Thyroid gland (tissue), 4 donors: ENCODE measurements around the gene VSX1. TPM values are rescaled to one million over a fixed set of nuclear protein-coding genes. Genes with fewer than 3 reads are reported as not detected.
A peak's percentile ranks its signal among the peaks of the same experiment; 100 is the strongest.

Experiments used
- DNase-seq, 2 donors: peaks; one replicate each; pipeline ENCODE4 v3.0.0-alpha.2; 2019
- H3K27ac ChIP-seq, 3 donors: fragments of 200-600 bp; sonication (generic); 1 replicate in 2 of 3; 2 replicates in 1 of 3; pipeline ENCODE4 v1.5.1; 2016 to 2019; ENCODE audit warnings: mild to moderate bottlenecking in 1 of 3, moderate library complexity in 1 of 3
- H3K27me3 ChIP-seq: fragments of 200-600 bp; sonication (generic); one replicate; pipeline ENCODE4 v1.5.1; 2019
- H3K36me3 ChIP-seq, 2 donors: fragments of 200-600 bp; sonication (generic); one replicate each; pipeline ENCODE4 v1.5.1; 2016 to 2019
- H3K4me1 ChIP-seq, 2 donors: fragments of 200-600 bp; sonication (generic); one replicate each; pipeline ENCODE4 v1.5.1; 2017 to 2019
- H3K4me3 ChIP-seq, 3 donors: fragments of 200-600 bp; sonication (generic); replicated peaks in 1 of 3; 1 replicate in 2 of 3; 2 replicates in 1 of 3; pipeline ENCODE4 v1.5.1; 2016; ENCODE audit warnings: mild to moderate bottlenecking in 1 of 3
- H3K9me3 ChIP-seq: fragments of 200-600 bp; sonication (generic); one replicate; pipeline ENCODE4 v1.5.1; 2017
- CTCF ChIP-seq, 6 experiments: fragments of 200-600 bp in 3 of 6; fragments of 450-650 bp in 3 of 6; sonication (generic) in 3 of 6; IDR thresholded peaks; one replicate each; pipeline ENCODE4 v1.5.1; 2016 to 2019; ENCODE audit warnings: antibody characterized with exemption in 6 of 6, mild to moderate bottlenecking in 2 of 6, inconsistent platforms in 1 of 6, moderate library complexity in 1 of 6
- POLR2A ChIP-seq, 2 donors: fragments of 450-650 bp; IDR thresholded peaks; one replicate each; pipeline ENCODE4 v1.6.1; 2017; ENCODE audit warnings: antibody characterized with exemption in 2 of 2, mild to moderate bottlenecking in 2 of 2, moderate library complexity in 1 of 2
- WGBS, 2 donors: methylation state at CpG; one replicate each; pipeline ENCODE4 v1.1.5; 2017; 5-methylcytosine and 5-hydroxymethylcytosine counted together
- intact Hi-C: fragments of 100-400 bp; cut with DNase I; formaldehyde crosslinking; loops from one replicate; pipeline ENCODE4 v1.15.1; 2023
- total RNA-seq, 4 donors: library from RNA; depleted of rRNA; stranded (reverse); fragments of >200 nt; gene quantifications; one replicate each; pipeline ENCODE4 v1.2.3, GENCODE V29; 2016

VSX1 gene
- total RNA-seq, 4 donors from 2014 or later, result not detected

- Histone ChIP-seq H3K36me3 (no peaks in the 10 kb centered on the region), H3K4me3 (no peak overlapping the region), H3K27me3 (no peaks in the 10 kb centered on the region), H3K4me1 (peaks cover 0 to 15% of the 10 kb centered on the region in 2 donors), H3K9me3 (no peaks in the 10 kb centered on the region), H3K27ac (no peak overlapping the region)
- WGBS, 2 donors, result 91 to 94% methylated on average over 18 of the region's 18 CpGs
- intact Hi-C loops, result no loop called here
- TF ChIP-seq CTCF (IDR thresholded peaks at IDR 0.05) (no peak), POLR2A (IDR thresholded peaks at IDR 0.05) (no peak)
- DNase-seq, result no peak
Measured at GRCh38 chr20:25067102-25067987, 14.6 kb downstream of the VSX1 start.

DNA sequence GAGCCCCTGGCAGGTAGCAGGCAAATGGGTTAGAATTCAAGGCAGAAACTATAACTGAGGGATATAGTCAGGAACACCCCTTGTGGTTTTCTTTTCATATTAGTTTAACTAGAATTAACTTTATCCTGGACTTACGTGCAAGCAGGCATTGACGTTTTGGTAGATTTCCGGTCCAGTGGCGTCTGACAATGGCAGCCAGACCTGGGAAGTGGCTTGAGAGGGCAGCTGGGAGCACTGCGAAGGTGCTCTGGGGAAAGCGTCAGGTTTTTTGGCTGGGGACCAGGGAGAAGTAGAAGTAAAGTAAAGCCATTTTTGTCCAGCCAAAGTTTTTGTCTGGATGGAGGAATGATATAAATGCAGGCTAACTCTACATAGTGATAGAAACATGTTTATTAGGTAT is 15.6 kb downstream of the VSX1 start:
- Histone ChIP-seq H3K9me3 (no peaks in the 10 kb centered on the region), H3K27ac (peak overlapping the region in 1 of 3 donors; percentile 51), H3K36me3 (no peaks in the 10 kb centered on the region), H3K4me3 (no peak overlapping the region), H3K27me3 (no peaks in the 10 kb centered on the region), H3K4me1 (peaks cover 0 to 15% of the 10 kb centered on the region in 2 donors)
- TF ChIP-seq POLR2A (IDR thresholded peaks at IDR 0.05) (no peak), CTCF (IDR thresholded peaks at IDR 0.05) (no peak)
- intact Hi-C loops, result no loop called here
- DNase-seq, result peak; percentile 68 to 70
- WGBS, 2 donors, result 17% methylated on average over 6 of the region's 6 CpGs

GRCh38 chr20:25065625-25066338 is 16.2 kb downstream of the VSX1 start:
- Histone ChIP-seq H3K4me1 (peaks cover 0 to 15% of the 10 kb centered on the region in 2 donors), H3K9me3 (no peaks in the 10 kb centered on the region), H3K4me3 (no peak overlapping the region), H3K36me3 (no peaks in the 10 kb centered on the region), H3K27ac (peak overlapping the region in 2 of 3 donors; percentile 42 to 51), H3K27me3 (no peaks in the 10 kb centered on the region)
- peak; percentile 75 for DNase-seq
- peak in 5 of 6 experiments; percentile 51 to 94 (median 86) for TF ChIP-seq CTCF (IDR thresholded peaks at IDR 0.05)
- TF ChIP-seq POLR2A (IDR thresholded peaks at IDR 0.05), result no peak
- intact Hi-C loops, result loop anchor here (2.0 kb wide), 1 partner anchor 69 kb away; no protein-coding TSS in a partner anchor
- WGBS, 2 donors, result 39 to 40% methylated on average over 9 of the region's 9 CpGs

- Histone ChIP-seq H3K9me3 (no peaks in the 10 kb centered on the region), H3K27ac (peak overlapping the region; percentile 35 to 42 (median 39)), H3K4me3 (no peak overlapping the region), H3K27me3 (no peaks in the 10 kb centered on the region), H3K4me1 (peaks cover 0 to 15% of the 10 kb centered on the region in 2 donors), H3K36me3 (no peaks in the 10 kb centered on the region)
- intact Hi-C loops, result loop anchor here (2.0 kb wide), 1 partner anchor 68 kb away; no protein-coding TSS in a partner anchor
- 56 to 57% methylated on average over 9 of the region's 9 CpGs for WGBS, 2 donors
- TF ChIP-seq POLR2A (IDR thresholded peaks at IDR 0.05), result no peak
- no peak for DNase-seq
Measured at GRCh38 chr20:25065072-25065624, 16.8 kb downstream of the VSX1 start.

GRCh38 chr20:25064561-25065071 is 17.3 kb downstream of the VSX1 start:
- no peak for DNase-seq
- intact Hi-C loops, result loop anchor here (2.0 to 5.0 kb wide), 2 partner anchors 68 to 113 kb away; no protein-coding TSS in a partner anchor
- TF ChIP-seq POLR2A (IDR thresholded peaks at IDR 0.05), result no peak
- TF ChIP-seq CTCF (IDR thresholded peaks at IDR 0.05), result no peak
- Histone ChIP-seq H3K9me3 (no peaks in the 10 kb centered on the region), H3K4me3 (no peak overlapping the region), H3K4me1 (peaks cover 0 to 15% of the 10 kb centered on the region in 2 donors), H3K27ac (peak overlapping the region in 2 of 3 donors; percentile 35 to 39), H3K27me3 (no peaks in the 10 kb centered on the region), H3K36me3 (no peaks in the 10 kb centered on the region)
- 88 to 93% methylated on average over 4 of the region's 4 CpGs for WGBS, 2 donors
